Activated naive CD4-positive, alpha-beta T cell treated with anti-CD3 and anti-CD28 coated beads for 36 hours (primary cell): ENCODE results near the gene MIF. TPM values are rescaled to one million over a fixed set of nuclear protein-coding genes. Genes with fewer than 3 reads are reported as not detected.
"Not testable (repeated sequence)": the region's sequence is repeated elsewhere in the genome, so short reads cannot be mapped to it uniquely, and the experiment has no call there.

Experiments used
- CTCF ChIA-PET: fragments of 350-600 bp; sonication (Branson Sonifier 250); formaldehyde crosslinking; loops from one replicate; lab custom pipeline; 2021; ENCODE audit warnings: antibody characterized with exemption; lab: Charles Lee
- DNase-seq: peaks from one replicate; pipeline ENCODE4 v3.0.0-alpha.2; 2020
- H3K27ac Mint-ChIP-seq: one replicate; pipeline ENCODE4 v1.8.0; 2021; ENCODE audit warnings: mild to moderate bottlenecking, mixed read lengths
- H3K27me3 Mint-ChIP-seq: one replicate; pipeline ENCODE4 v1.8.0; 2021; ENCODE audit warnings: low read depth, mixed read lengths
- H3K36me3 Mint-ChIP-seq: one replicate; pipeline ENCODE4 v1.8.0; 2021; ENCODE audit warnings: low read depth, mixed read lengths
- H3K4me1 Mint-ChIP-seq: one replicate; pipeline ENCODE4 v1.8.0; 2021; ENCODE audit warnings: low read depth, mixed read lengths
- H3K4me3 Mint-ChIP-seq: one replicate; pipeline ENCODE4 v1.8.0; 2021; ENCODE audit warnings: mild to moderate bottlenecking, moderate library complexity, mixed read lengths
- H3K9me3 Mint-ChIP-seq: one replicate; pipeline ENCODE4 v1.8.0; 2021; ENCODE audit warnings: mixed read lengths
- intact Hi-C: fragments of 100-400 bp; cut with micrococcal nuclease; formaldehyde crosslinking; loops from one replicate; pipeline ENCODE4 v1.15.1; 2023
- total RNA-seq, 2 experiments: library from RNA; stranded (reverse); gene quantifications; one replicate each; pipeline ENCODE4 v1.2.3, GENCODE V29; 2021

MIF gene
- total RNA-seq, 2 experiments from 2014 or later = 1,489 to 1,512 TPM

- CTCF ChIA-PET = no interaction called here
- Mint-ChIP-seq H3K4me3 (no peak overlapping the region), H3K27me3 (no peaks in the 10 kb centered on the region), H3K36me3 (peaks cover 34% of the 10 kb centered on the region), H3K4me1 (no peaks in the 10 kb centered on the region), H3K9me3 (peaks cover 6% of the 10 kb centered on the region), H3K27ac (no peak overlapping the region)
- intact Hi-C loops = no loop called here
- DNase-seq = no peak
Observed at GRCh38 chr22:23926561-23926960, 32.4 kb downstream of the MIF start.

GRCh38 chr22:23938328-23939016 lies 44.3 kb downstream of the MIF start:
- no peaks in the 10 kb centered on the region for H3K9me3 Mint-ChIP-seq
- no peak overlapping the region for H3K4me3 Mint-ChIP-seq
- no peak overlapping the region for H3K27ac Mint-ChIP-seq
- H3K4me1 Mint-ChIP-seq = no peaks in the 10 kb centered on the region
- H3K36me3 Mint-ChIP-seq = no peaks in the 10 kb centered on the region
- CTCF ChIA-PET = no interaction called here
- intact Hi-C loops = no loop called here
- no peaks in the 10 kb centered on the region for H3K27me3 Mint-ChIP-seq
- DNase-seq = no peak

GRCh38 chr22:23939017-23939357 lies 44.8 kb downstream of the MIF start:
- Mint-ChIP-seq H3K4me3 (no peak overlapping the region), H3K4me1 (no peaks in the 10 kb centered on the region), H3K27ac (no peak overlapping the region), H3K36me3 (no peaks in the 10 kb centered on the region), H3K27me3 (no peaks in the 10 kb centered on the region), H3K9me3 (no peaks in the 10 kb centered on the region)
- no peak for DNase-seq
- CTCF ChIA-PET = no interaction called here
- intact Hi-C loops = no loop called here

- DNase-seq, H3K9me3 Mint-ChIP-seq, CTCF ChIA-PET, intact Hi-C loops, H3K4me3 Mint-ChIP-seq, H3K27me3 Mint-ChIP-seq, H3K4me1 Mint-ChIP-seq, H3K36me3 Mint-ChIP-seq, H3K27ac Mint-ChIP-seq: not testable (repeated sequence)
Observed at GRCh38 chr22:23940166-23940565, 46.0 kb downstream of the MIF start.

Other genes with a start within 250 kb of the MIF start
- gene RGL4, start 203.4 kb upstream of the MIF start, total RNA-seq = 10 to 100 TPM; 22.0 to 24.1 TPM
- gene ZNF70, start 143.3 kb upstream of the MIF start, total RNA-seq = under 1 TPM; 0.79 to 0.93 TPM
- gene VPREB3, start 140.0 kb upstream of the MIF start, total RNA-seq = not detected
- gene C22orf15, start 131.4 kb upstream of the MIF start, total RNA-seq = 1 to 10 TPM; 1.1 to 1.4 TPM
- 100 to 1,000 TPM; 190 to 191 TPM for gene CHCHD10, start 126.4 kb upstream of the MIF start, total RNA-seq
- under 1 TPM; 0.43 to 0.47 TPM for gene MMP11, start 121.5 kb upstream of the MIF start, total RNA-seq
- 10 to 100 TPM; 75.3 to 89.1 TPM for gene SMARCB1, start 107.4 kb upstream of the MIF start, total RNA-seq
- gene DERL3, start 55.4 kb upstream of the MIF start, total RNA-seq = 1 to 10 TPM; 7.3 to 7.5 TPM
- gene SLC2A11, start 36.5 kb upstream of the MIF start, total RNA-seq = 1 to 10 TPM; 6.1 to 7.5 TPM
- not detected for gene GSTT2B, start 66.8 kb downstream of the MIF start, total RNA-seq
- gene DDTL, start 72.5 kb downstream of the MIF start, total RNA-seq = under 1 TPM; 0.72 to 0.76 TPM
- 100 to 1,000 TPM; 107 to 125 TPM for gene DDT, start 80.1 kb downstream of the MIF start, total RNA-seq
- gene GSTT2, start 85.8 kb downstream of the MIF start, total RNA-seq = not detected
- gene GSTT4, start 111.1 kb downstream of the MIF start, total RNA-seq = not detected
- gene CABIN1, start 116.9 kb downstream of the MIF start, total RNA-seq = 10 to 100 TPM; 74.6 to 82.0 TPM